Common myeloid progenitor, CD34-positive (primary cell): ENCODE measurements around the gene LRRC57. TPM values are rescaled to one million over a fixed set of nuclear protein-coding genes. Genes with fewer than 3 reads are reported as not detected.
A peak's percentile ranks its signal among the peaks of the same experiment; 100 is the strongest.

Experiments
- CTCF ChIA-PET: fragments of 350-600 bp; sonication (Branson Sonifier 250); formaldehyde crosslinking; loops from one replicate; lab custom pipeline; 2021; ENCODE audit warnings: antibody characterized with exemption; lab: Charles Lee
- POLR2A ChIA-PET: fragments of 350-600 bp; sonication (Branson Sonifier 250); formaldehyde crosslinking; loops from one replicate; lab custom pipeline; 2021; ENCODE audit warnings: antibody characterized with exemption; lab: Charles Lee
- DNase-seq, 3 donors: peaks; one replicate each; pipeline versions ENCODE4 v3.0.0 to v3.0.0-alpha.2; 2013
- H3K27ac ChIP-seq, 2 experiments: 1 replicate in 1 of 2; 2 replicates in 1 of 2; pipeline ENCODE4 v1.7.0; 2013; ENCODE audit warnings: inconsistent platforms in 2 of 2, low read length in 2 of 2, mild to moderate bottlenecking in 2 of 2, low read depth in 1 of 2, moderate library complexity in 1 of 2; ENCODE audit not compliant: severe bottlenecking in 2 of 2, insufficient read depth in 1 of 2, poor library complexity in 1 of 2
- H3K27me3 ChIP-seq, 5 experiments: replicated peaks in 2 of 5; 1 replicate in 3 of 5; 2 replicates in 2 of 5; pipeline versions ENCODE4 v1.6.1 to v1.7.0; 2013; ENCODE audit warnings: low read length in 4 of 5, mild to moderate bottlenecking in 2 of 5, moderate library complexity in 2 of 5, inconsistent platforms in 1 of 5; ENCODE audit not compliant: insufficient read depth in 5 of 5, control insufficient read depth in 4 of 5
- H3K36me3 ChIP-seq, 4 experiments: 1 replicate in 2 of 4; 2 replicates in 2 of 4; pipeline versions ENCODE4 v1.6.1 to v1.7.0; 2013; ENCODE audit warnings: low read length in 3 of 4, control low read depth in 1 of 4, mild to moderate bottlenecking in 1 of 4; ENCODE audit not compliant: control insufficient read depth in 4 of 4, insufficient read depth in 4 of 4
- H3K4me1 ChIP-seq, 4 experiments: 1 replicate in 3 of 4; 2 replicates in 1 of 4; pipeline versions ENCODE4 v1.6.1 to v1.7.1; 2013; ENCODE audit warnings: low read length in 3 of 4, mild to moderate bottlenecking in 3 of 4, control low read depth in 1 of 4, inconsistent platforms in 1 of 4, moderate library complexity in 1 of 4; ENCODE audit not compliant: control insufficient read depth in 4 of 4, insufficient read depth in 4 of 4; ENCODE audit errors: control extremely low read depth in 1 of 4
- H3K4me3 ChIP-seq, 7 experiments: 1 replicate in 4 of 7; 2 replicates in 3 of 7; pipeline versions ENCODE4 v1.5.1 to v1.7.0; 2013; ENCODE audit warnings: mild to moderate bottlenecking in 7 of 7, low read length in 6 of 7, moderate library complexity in 6 of 7, inconsistent platforms in 2 of 7, low read depth in 2 of 7, control low read depth in 1 of 7; ENCODE audit not compliant: insufficient read depth in 4 of 7, control insufficient read depth in 1 of 7; ENCODE audit errors: extremely low read depth in 1 of 7
- H3K9me3 ChIP-seq, 5 experiments: 1 replicate in 4 of 5; 2 replicates in 1 of 5; pipeline versions ENCODE4 v1.6.1 to v1.7.1; 2013; ENCODE audit warnings: low read length in 4 of 5, mild to moderate bottlenecking in 2 of 5, inconsistent platforms in 1 of 5, low read depth in 1 of 5, moderate library complexity in 1 of 5; ENCODE audit not compliant: control insufficient read depth in 4 of 5, insufficient read depth in 2 of 5; ENCODE audit errors: control extremely low read depth in 1 of 5
- WGBS: methylation state at CpG from one replicate; pipeline ENCODE4 v1.1.5; 2013; ENCODE audit not compliant: insufficient coverage; 5-methylcytosine and 5-hydroxymethylcytosine counted together
- polyA plus RNA-seq: library from polyadenylated mRNA; unstranded; fragments of 120-200 nt; gene quantifications from one replicate; pipeline ENCODE4 v1.2.1, GENCODE V29; 2013

Gene LRRC57
- 26.8 TPM for polyA plus RNA-seq

DNA sequence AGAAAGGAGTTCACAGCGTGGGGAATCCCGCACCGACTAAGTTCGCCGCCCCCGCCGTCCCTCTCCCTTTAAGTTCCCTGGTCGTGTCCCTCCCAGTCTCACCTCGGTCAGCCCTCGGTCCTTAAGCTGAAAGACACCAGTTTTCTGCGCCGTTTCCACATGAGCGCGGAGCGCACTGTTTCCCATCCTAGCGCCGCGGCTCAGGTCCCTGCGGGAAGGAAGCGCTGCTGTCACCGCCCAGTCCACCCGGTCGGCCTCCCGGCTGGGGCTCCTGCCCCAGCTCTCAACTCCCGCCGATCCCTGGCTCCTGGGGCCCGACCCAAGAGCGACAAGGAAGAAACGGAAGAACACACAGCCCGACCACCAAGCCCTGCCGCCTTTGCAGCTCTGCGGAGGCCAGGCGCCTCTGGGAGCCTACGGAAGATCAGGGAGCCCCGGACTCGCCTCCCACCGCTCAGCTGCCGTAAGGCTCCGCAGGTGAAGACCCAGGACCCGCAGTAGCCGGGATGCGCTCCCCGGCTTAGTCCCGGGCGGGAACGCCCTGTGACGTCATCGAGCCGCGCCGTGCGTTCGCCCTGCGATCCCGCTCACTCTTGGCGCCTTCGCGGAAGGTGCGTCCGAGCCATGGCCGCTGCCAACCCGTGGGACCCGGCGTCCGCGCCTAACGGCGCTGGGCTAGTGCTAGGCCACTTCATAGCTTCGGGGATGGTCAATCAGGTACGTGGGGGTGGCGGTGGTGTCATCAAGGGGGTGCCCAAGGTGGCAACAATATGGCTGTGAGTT lies at the start of gene LRRC57, which contains the start of gene HAUS2:
Gene LRRC57, minus strand, starts transcription at position 545 of the 783 bp plus-strand sequence. Its CDS starts 359 bp downstream, at position 186.
Gene HAUS2, plus strand, starts transcription at position 590 of the 783 bp plus-strand sequence. Its CDS starts 35 bp downstream, at position 625.
- DNase-seq: peak; percentile 86 to 88 (median 88)
- ChIA-PET CTCF (interaction anchor here (0.7 to 2.0 kb wide), 9 partner anchors 15 to 101 kb away, joined by 3 to 6 read pairs (median 3); partner anchors contain the start of gene ZNF106), POLR2A (interaction anchor here (0.8 to 2.5 kb wide), 5 partner anchors 11 to 60 kb away, joined by 3 to 12 read pairs (median 4); partner anchors contain the start of gene STARD9)
- Histone ChIP-seq H3K4me3 (peak within 1 kb of the TSS; percentile 85 to 99 (median 98)), H3K36me3 (peaks cover 7 to 15% (median 13%) of the 10 kb centered on the region in 4 experiments), H3K4me1 (peaks cover 15 to 51% (median 32%) of the 10 kb centered on the region in 4 experiments), H3K9me3 (no peaks in the 10 kb centered on the region), H3K27ac (peak within 1 kb of the TSS; percentile 91 to 95), H3K27me3 (no peaks in the 10 kb centered on the region)
- WGBS: under 1% methylated on average over 61 of the region's 71 CpGs

DNA sequence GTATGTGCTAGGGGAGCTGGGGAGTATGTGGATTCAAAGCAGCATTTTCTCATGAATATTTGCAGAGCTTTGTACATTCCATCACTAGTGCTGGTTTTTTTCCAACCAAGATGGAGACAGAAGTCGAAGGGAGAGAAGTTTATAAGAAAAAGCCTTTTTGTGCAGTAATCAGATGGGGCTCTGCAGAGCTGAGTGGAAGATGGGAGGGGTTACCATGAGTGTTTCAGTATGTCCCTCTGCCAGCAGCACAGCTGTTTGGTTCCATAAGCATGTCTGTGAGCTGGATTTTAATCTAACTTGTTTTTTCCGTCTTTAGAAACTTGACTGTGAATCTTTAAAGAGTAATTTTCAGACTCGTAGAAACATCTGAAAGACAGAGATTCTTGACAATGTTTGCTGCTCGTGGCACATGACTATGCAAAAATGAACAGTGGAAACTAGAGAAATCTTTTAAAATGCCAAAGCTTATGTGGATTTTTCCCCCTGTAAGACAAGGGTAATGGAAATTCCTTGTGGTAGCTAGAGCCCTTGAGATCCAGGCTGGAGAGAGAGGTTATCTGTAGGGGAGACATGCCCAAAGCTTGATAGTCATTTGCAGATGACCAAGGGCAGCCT lies 47.1 kb upstream of the LRRC57 start:
- H3K36me3 ChIP-seq: peaks cover 0 to 24% (median 9%) of the 10 kb centered on the region in 4 experiments
- peak in 1 of 3 donors; percentile 44 for DNase-seq
- peaks cover 11 to 25% (median 13%) of the 10 kb centered on the region in 4 experiments for H3K4me1 ChIP-seq
- no peaks in the 10 kb centered on the region for H3K27me3 ChIP-seq
- CTCF ChIA-PET: interaction anchor here (0.6 to 3.3 kb wide), 4 partner anchors 11 to 42 kb away, joined by 3 to 23 read pairs (median 3); no protein-coding TSS in a partner anchor
- no peaks in the 10 kb centered on the region for H3K9me3 ChIP-seq
- H3K4me3 ChIP-seq: peak overlapping the region in 4 of 7 experiments; percentile 29 to 61 (median 36)
- 4% methylated on average over 4 of the region's 4 CpGs for WGBS
- POLR2A ChIA-PET: interaction anchor here (0.6 to 1.7 kb wide), 4 partner anchors 9 to 126 kb away, joined by 3 to 5 read pairs (median 3); no protein-coding TSS in a partner anchor
- peak overlapping the region in 1 of 2 experiments; percentile 55 for H3K27ac ChIP-seq

GRCh38 chr15:42594095-42594494 lies 45.5 kb upstream of the LRRC57 start:
- POLR2A ChIA-PET: no interaction called here
- no peak for DNase-seq
- no peak overlapping the region for H3K27ac ChIP-seq
- no peaks in the 10 kb centered on the region for H3K27me3 ChIP-seq
- H3K4me3 ChIP-seq: no peak overlapping the region
- CTCF ChIA-PET: interaction anchor here (1.1 to 3.8 kb wide), 2 partner anchors 10 to 13 kb away, joined by 3 to 27 read pairs; no protein-coding TSS in a partner anchor
- H3K9me3 ChIP-seq: no peaks in the 10 kb centered on the region
- WGBS: 96% methylated on average over 2 of the region's 5 CpGs
- peaks cover 11 to 25% (median 13%) of the 10 kb centered on the region in 4 experiments for H3K4me1 ChIP-seq
- H3K36me3 ChIP-seq: peaks cover 0 to 22% (median 9%) of the 10 kb centered on the region in 4 experiments

DNA sequence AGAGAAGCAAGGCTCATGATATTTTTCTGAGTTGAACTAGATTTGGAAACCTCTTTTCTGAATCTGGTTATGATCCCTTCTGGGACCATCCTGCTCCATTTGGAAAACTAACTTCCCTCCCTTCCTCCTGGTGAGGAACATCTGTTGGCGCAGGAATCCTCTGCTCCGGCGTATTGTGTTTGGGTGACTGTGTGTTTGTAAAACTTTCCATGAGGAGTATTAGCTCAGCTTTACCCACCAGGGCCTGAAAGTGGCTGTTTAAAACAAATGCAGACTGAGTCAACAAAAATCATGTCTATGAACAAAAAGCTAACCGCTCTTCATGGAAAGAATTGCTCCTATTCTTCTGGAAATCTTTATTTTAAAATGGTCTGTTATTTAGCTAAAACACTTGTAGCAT lies 44.5 kb upstream of the LRRC57 start:
- WGBS: 100% methylated on average over 2 of the region's 4 CpGs
- Histone ChIP-seq H3K9me3 (no peaks in the 10 kb centered on the region), H3K27me3 (no peaks in the 10 kb centered on the region), H3K27ac (no peak overlapping the region), H3K4me1 (peaks cover 11 to 29% (median 17%) of the 10 kb centered on the region in 4 experiments), H3K36me3 (peaks cover 0 to 22% (median 9%) of the 10 kb centered on the region in 4 experiments), H3K4me3 (no peak overlapping the region)
- ChIA-PET CTCF (interaction anchor here (0.7 to 3.8 kb wide), 6 partner anchors 10 to 57 kb away, joined by 3 to 27 read pairs (median 4); no protein-coding TSS in a partner anchor), POLR2A (no interaction called here)
- DNase-seq: no peak

- H3K27ac ChIP-seq: no peak overlapping the region
- ChIA-PET POLR2A (no interaction called here), CTCF (interaction anchor here (1.0 to 3.8 kb wide), 5 partner anchors 9 to 50 kb away, joined by 3 to 27 read pairs (median 4); no protein-coding TSS in a partner anchor)
- peaks cover 0 to 24% (median 9%) of the 10 kb centered on the region in 4 experiments for H3K36me3 ChIP-seq
- H3K9me3 ChIP-seq: no peaks in the 10 kb centered on the region
- H3K4me1 ChIP-seq: peaks cover 11 to 32% (median 18%) of the 10 kb centered on the region in 4 experiments
- H3K4me3 ChIP-seq: no peak overlapping the region
- 100% methylated on average over 2 of the region's 3 CpGs for WGBS
- no peak for DNase-seq
- no peaks in the 10 kb centered on the region for H3K27me3 ChIP-seq
Observed at GRCh38 chr15:42592716-42593115, 44.1 kb upstream of the LRRC57 start.

- H3K27me3 ChIP-seq: no peaks in the 10 kb centered on the region
- H3K27ac ChIP-seq: no peak overlapping the region
- no peak overlapping the region for H3K4me3 ChIP-seq
- H3K36me3 ChIP-seq: peaks cover 0 to 23% (median 10%) of the 10 kb centered on the region in 4 experiments
- 94% methylated on average over 4 of the region's 10 CpGs for WGBS
- CTCF ChIA-PET: interaction anchor here (0.7 to 3.8 kb wide), 10 partner anchors 8 to 60 kb away, joined by 3 to 27 read pairs (median 3); partner anchors contain the start of gene STARD9
- POLR2A ChIA-PET: interaction anchor here (1.0 kb wide), 1 partner anchor 16 kb away, joined by 6 read pairs; no protein-coding TSS in a partner anchor
- peaks cover 11 to 31% (median 18%) of the 10 kb centered on the region in 4 experiments for H3K4me1 ChIP-seq
- peak in 2 of 3 donors; percentile 32 to 41 for DNase-seq
- H3K9me3 ChIP-seq: no peaks in the 10 kb centered on the region
Observed at GRCh38 chr15:42591238-42591934, 42.8 kb upstream of the LRRC57 start.
